ENCODE data around the gene TSPEAR.
"Not testable (repeated sequence)": the region's sequence is repeated elsewhere in the genome, so short reads cannot be mapped to it uniquely, and the experiment has no call there.

TSPEAR gene

GRCh38 chr21:44697172-44697810, 14.1 kb downstream of the TSPEAR start, which contains the start of gene KRTAP10-12:
Gene KRTAP10-12 (plus strand): TSS chr21:44697172. CDS start chr21:44697202, 30 bp downstream.
- Histone ChIP-seq H3K9ac (ENCODE audit: low read depth, low read length) (peak within 1 kb of the TSS; percentile 30; the same call in 1 of the 2 replicates), H3K4me1 (ENCODE audit: insufficient read depth, low read length) (peaks cover 10% of the 10 kb centered on the region; the same call in 1 of the 2 replicates)
- not testable (repeated sequence) for H3K9me3 ChIP-seq (ENCODE audit: control insufficient read depth, insufficient read depth, low read length); H3K36me3 ChIP-seq (ENCODE audit: insufficient read depth, low read length)

DNA sequence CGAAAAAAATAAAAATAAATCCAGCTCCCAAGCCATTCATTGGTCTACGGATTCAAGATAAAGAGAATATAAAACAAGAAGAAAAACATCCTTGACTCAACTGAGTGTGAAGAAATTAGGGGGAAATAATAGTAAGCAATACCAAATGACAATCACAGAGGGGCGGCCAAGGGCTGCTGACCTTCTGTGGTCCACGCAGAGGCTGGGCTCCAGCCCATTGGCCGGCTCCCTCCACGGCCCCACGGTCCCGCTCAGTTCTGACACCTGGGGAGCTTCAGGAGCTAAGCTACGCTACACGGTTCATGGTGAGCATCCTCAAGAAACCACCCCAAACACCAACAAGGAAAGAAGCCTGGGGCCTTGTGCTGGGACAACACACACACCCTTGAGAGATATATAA, 14.8 kb downstream of the TSPEAR start:
- H3K9ac ChIP-seq (ENCODE audit: low read depth, low read length) = peak overlapping the region; percentile 30; the same call in 1 of the 2 replicates
- 0 out of 2 replicates have a peak, but pooled peaks cover 7% of the 10 kb centered on the region for H3K9me3 ChIP-seq (ENCODE audit: control insufficient read depth, insufficient read depth, low read length)
- peaks cover 10% of the 10 kb centered on the region; the same call in 1 of the 2 replicates for H3K4me1 ChIP-seq (ENCODE audit: insufficient read depth, low read length)
- no peaks in the 10 kb centered on the region for H3K36me3 ChIP-seq (ENCODE audit: insufficient read depth, low read length)

GRCh38 chr21:44695641-44696040, 15.7 kb downstream of the TSPEAR start:
- Histone ChIP-seq H3K9me3 (ENCODE audit: control insufficient read depth, insufficient read depth, low read length) (0 out of 2 replicates have a peak, but pooled peaks cover 7% of the 10 kb centered on the region), H3K4me1 (ENCODE audit: insufficient read depth, low read length) (peaks cover 10% of the 10 kb centered on the region; the same call in 1 of the 2 replicates), H3K9ac (ENCODE audit: low read depth, low read length) (no peak overlapping the region), H3K36me3 (ENCODE audit: insufficient read depth, low read length) (no peaks in the 10 kb centered on the region)

- no peaks in the 10 kb centered on the region for H3K36me3 ChIP-seq (ENCODE audit: insufficient read depth, low read length)
- H3K9me3 ChIP-seq (ENCODE audit: control insufficient read depth, insufficient read depth, low read length) = 0 out of 2 replicates have a peak, but pooled peaks cover 7% of the 10 kb centered on the region
- peaks cover 10% of the 10 kb centered on the region; the same call in 1 of the 2 replicates for H3K4me1 ChIP-seq (ENCODE audit: insufficient read depth, low read length)
- H3K9ac ChIP-seq (ENCODE audit: low read depth, low read length) = no peak overlapping the region
Measured at GRCh38 chr21:44695184-44695583, 16.2 kb downstream of the TSPEAR start.

GRCh38 chr21:44694776-44695175, 16.6 kb downstream of the TSPEAR start:
- no peaks in the 10 kb centered on the region for H3K36me3 ChIP-seq (ENCODE audit: insufficient read depth, low read length)
- H3K9me3 ChIP-seq (ENCODE audit: control insufficient read depth, insufficient read depth, low read length) = 0 out of 2 replicates have a peak, but pooled peaks cover 7% of the 10 kb centered on the region
- H3K4me1 ChIP-seq (ENCODE audit: insufficient read depth, low read length) = peaks cover 10% of the 10 kb centered on the region; the same call in 1 of the 2 replicates
- no peak overlapping the region for H3K9ac ChIP-seq (ENCODE audit: low read depth, low read length)

- no peak overlapping the region for H3K9ac ChIP-seq (ENCODE audit: low read depth, low read length)
- 0 out of 2 replicates have a peak, but pooled peaks cover 7% of the 10 kb centered on the region for H3K9me3 ChIP-seq (ENCODE audit: control insufficient read depth, insufficient read depth, low read length)
- H3K36me3 ChIP-seq (ENCODE audit: insufficient read depth, low read length) = no peaks in the 10 kb centered on the region
- H3K4me1 ChIP-seq (ENCODE audit: insufficient read depth, low read length) = peaks cover 8% of the 10 kb centered on the region; the same call in 1 of the 2 replicates
Measured at GRCh38 chr21:44692798-44693512, 18.4 kb downstream of the TSPEAR start.

DNA sequence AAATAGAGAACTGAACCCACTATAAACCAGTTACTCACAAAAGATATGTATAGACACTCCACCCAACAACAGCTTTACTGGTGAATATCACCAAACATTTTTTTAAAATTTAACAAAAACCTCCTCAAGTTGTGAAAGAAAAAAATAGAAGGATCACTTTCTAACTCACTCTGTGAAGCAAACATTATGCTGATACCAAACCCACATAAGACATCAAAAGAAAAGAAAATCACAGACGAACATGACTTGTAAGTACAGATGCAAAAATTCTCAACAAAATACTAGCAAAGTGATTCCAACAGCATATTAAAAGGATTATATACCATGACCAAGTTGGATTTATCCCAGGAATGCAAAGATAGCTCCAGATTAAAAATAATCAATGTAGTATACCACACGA, 19.7 kb downstream of the TSPEAR start:
- Histone ChIP-seq H3K9me3 (ENCODE audit: control insufficient read depth, insufficient read depth, low read length) (0 out of 2 replicates have a peak, but pooled peaks cover 7% of the 10 kb centered on the region), H3K36me3 (ENCODE audit: insufficient read depth, low read length) (no peaks in the 10 kb centered on the region), H3K9ac (ENCODE audit: low read depth, low read length) (no peak overlapping the region), H3K4me1 (ENCODE audit: insufficient read depth, low read length) (peaks cover 12% of the 10 kb centered on the region; the same call in 1 of the 2 replicates)

GRCh38 chr21:44689740-44690139, 21.6 kb downstream of the TSPEAR start:
- not testable (repeated sequence) for H3K9ac ChIP-seq (ENCODE audit: low read depth, low read length); H3K36me3 ChIP-seq (ENCODE audit: insufficient read depth, low read length); H3K9me3 ChIP-seq (ENCODE audit: control insufficient read depth, insufficient read depth, low read length)
- H3K4me1 ChIP-seq (ENCODE audit: insufficient read depth, low read length) = peaks cover 13% of the 10 kb centered on the region; the same call in 1 of the 2 replicates

GRCh38 chr21:44687671-44688070, 23.7 kb downstream of the TSPEAR start:
- Histone ChIP-seq H3K36me3 (ENCODE audit: insufficient read depth, low read length) (no peaks in the 10 kb centered on the region), H3K9me3 (ENCODE audit: control insufficient read depth, insufficient read depth, low read length) (0 out of 2 replicates have a peak, but pooled peaks cover 2% of the 10 kb centered on the region), H3K4me1 (ENCODE audit: insufficient read depth, low read length) (peaks cover 13% of the 10 kb centered on the region; the same call in 1 of the 2 replicates), H3K9ac (ENCODE audit: low read depth, low read length) (no peak overlapping the region)

GRCh38 chr21:44686843-44687561, 24.4 kb downstream of the TSPEAR start:
- Histone ChIP-seq H3K9ac (ENCODE audit: low read depth, low read length) (no peak overlapping the region), H3K4me1 (ENCODE audit: insufficient read depth, low read length) (peaks cover 13% of the 10 kb centered on the region; the same call in 1 of the 2 replicates), H3K36me3 (ENCODE audit: insufficient read depth, low read length) (no peaks in the 10 kb centered on the region), H3K9me3 (ENCODE audit: control insufficient read depth, insufficient read depth, low read length) (no peaks in the 10 kb centered on the region)

GRCh38 chr21:44686000-44686781, 25.2 kb downstream of the TSPEAR start:
- Histone ChIP-seq H3K9ac (ENCODE audit: low read depth, low read length) (no peak overlapping the region), H3K9me3 (ENCODE audit: control insufficient read depth, insufficient read depth, low read length) (no peaks in the 10 kb centered on the region), H3K36me3 (ENCODE audit: insufficient read depth, low read length) (no peaks in the 10 kb centered on the region), H3K4me1 (ENCODE audit: insufficient read depth, low read length) (peaks cover 13% of the 10 kb centered on the region; the same call in 1 of the 2 replicates)

GRCh38 chr21:44685050-44685449, 26.3 kb downstream of the TSPEAR start:
- not testable (repeated sequence) for H3K36me3 ChIP-seq (ENCODE audit: insufficient read depth, low read length); H3K9me3 ChIP-seq (ENCODE audit: control insufficient read depth, insufficient read depth, low read length); H3K9ac ChIP-seq (ENCODE audit: low read depth, low read length)
- H3K4me1 ChIP-seq (ENCODE audit: insufficient read depth, low read length) = peaks cover 13% of the 10 kb centered on the region; the same call in 1 of the 2 replicates

GRCh38 chr21:44684483-44684882, 26.9 kb downstream of the TSPEAR start:
- no peaks in the 10 kb centered on the region for H3K9me3 ChIP-seq (ENCODE audit: control insufficient read depth, insufficient read depth, low read length)
- peaks cover 13% of the 10 kb centered on the region; the same call in 1 of the 2 replicates for H3K4me1 ChIP-seq (ENCODE audit: insufficient read depth, low read length)
- H3K36me3 ChIP-seq (ENCODE audit: insufficient read depth, low read length) = no peaks in the 10 kb centered on the region
- no peak overlapping the region for H3K9ac ChIP-seq (ENCODE audit: low read depth, low read length)

Data from ES-I3 (cell line).